ENCODE data around the gene NDST1. TPM values are rescaled to one million over a fixed set of nuclear protein-coding genes. Genes with fewer than 3 reads are reported as not detected.

NDST1 gene
- 44.1 to 72.1 TPM (median 55.8 TPM) in 5 replicates for total RNA-seq (2022; extraction: Qiagen RNA extraction; ENCODE audit: low read depth)

DNA sequence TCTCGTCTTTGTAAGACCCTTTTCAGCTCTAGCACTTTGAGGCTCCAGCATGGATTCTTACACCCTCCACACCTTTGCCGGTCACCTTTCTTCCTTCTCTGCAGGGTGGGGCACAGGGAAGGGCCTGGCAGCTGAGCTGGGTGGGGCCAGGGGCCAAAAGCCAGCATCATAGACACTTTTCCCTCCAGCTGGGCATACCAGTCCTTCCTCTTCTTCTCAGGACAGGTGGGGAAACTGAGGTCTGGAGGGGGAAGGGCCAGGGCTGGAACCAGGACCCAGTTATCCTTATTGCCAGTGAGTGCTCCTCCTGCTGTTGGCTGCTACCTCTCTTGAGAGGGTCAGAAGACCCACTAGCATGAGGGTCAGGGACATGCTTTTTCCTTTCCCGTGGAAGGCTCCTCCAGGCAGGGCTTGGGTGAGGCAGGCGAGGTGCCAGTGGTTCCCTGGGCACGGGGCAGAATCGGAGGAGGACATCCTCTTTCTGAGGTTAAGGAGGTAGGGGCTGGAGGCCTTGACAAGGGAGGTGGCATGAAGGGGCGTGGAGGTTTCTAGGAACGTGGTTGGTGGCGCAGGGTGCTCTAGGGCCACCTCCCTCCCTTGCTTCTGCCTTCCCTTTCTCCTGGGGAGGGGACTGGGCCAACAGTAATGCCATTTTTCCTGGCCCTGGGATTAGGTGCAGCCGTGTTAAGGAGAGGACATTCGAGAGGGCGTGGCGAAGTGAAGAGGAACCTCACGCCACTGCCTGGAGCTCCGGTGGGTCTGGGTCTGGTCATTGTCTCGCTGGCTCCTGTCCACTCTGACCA lies at the start of gene NDST1:
Gene NDST1 (plus strand): TSS at position 658 of the 803 bp plus-strand sequence. CDS start 13,124 bp downstream, outside the sequence.

Other genes with a start within 250 kb of the NDST1 start
- gene CAMK2A, start 218.4 kb upstream of the NDST1 start, total RNA-seq (2022; extraction: Qiagen RNA extraction; ENCODE audit: low read depth) = 0.61 to 1.4 TPM (median 0.83 TPM) in 5 replicates
- gene ARSI, start 205.2 kb upstream of the NDST1 start, total RNA-seq (2022; extraction: Qiagen RNA extraction; ENCODE audit: low read depth) = 31.9 to 48.3 TPM (median 37.1 TPM) in 5 replicates
- 68.9 to 90.8 TPM (median 81.7 TPM) in 5 replicates for gene TCOF1, start 150.4 kb upstream of the NDST1 start, total RNA-seq (2022; extraction: Qiagen RNA extraction; ENCODE audit: low read depth)
- not detected in 5 replicates for gene CD74, start 95.2 kb upstream of the NDST1 start, total RNA-seq (2022; extraction: Qiagen RNA extraction; ENCODE audit: low read depth)
- 2,822 to 3,025 TPM (median 2,935 TPM) in 5 replicates for gene RPS14, start 58.4 kb upstream of the NDST1 start, total RNA-seq (2022; extraction: Qiagen RNA extraction; ENCODE audit: low read depth)
- gene SYNPO, start 132.5 kb downstream of the NDST1 start, total RNA-seq (2022; extraction: Qiagen RNA extraction; ENCODE audit: low read depth) = 20.6 to 28.6 TPM (median 26.2 TPM) in 5 replicates
- gene MYOZ3, start 153.1 kb downstream of the NDST1 start, total RNA-seq (2022; extraction: Qiagen RNA extraction; ENCODE audit: low read depth) = 0.05 to 0.25 TPM in 2 of 5 replicates, not detected in the others
- gene RBM22, start 192.9 kb downstream of the NDST1 start, total RNA-seq (2022; extraction: Qiagen RNA extraction; ENCODE audit: low read depth) = 46.5 to 55.1 TPM (median 47.1 TPM) in 5 replicates